ENCODE data around the gene TLR1.
A peak's percentile ranks its signal among the peaks of the same experiment; 100 is the strongest.
"Not testable (repeated sequence)": the region's sequence is repeated elsewhere in the genome, so short reads cannot be mapped to it uniquely, and the experiment has no call there.

The TLR1 gene, protein sequence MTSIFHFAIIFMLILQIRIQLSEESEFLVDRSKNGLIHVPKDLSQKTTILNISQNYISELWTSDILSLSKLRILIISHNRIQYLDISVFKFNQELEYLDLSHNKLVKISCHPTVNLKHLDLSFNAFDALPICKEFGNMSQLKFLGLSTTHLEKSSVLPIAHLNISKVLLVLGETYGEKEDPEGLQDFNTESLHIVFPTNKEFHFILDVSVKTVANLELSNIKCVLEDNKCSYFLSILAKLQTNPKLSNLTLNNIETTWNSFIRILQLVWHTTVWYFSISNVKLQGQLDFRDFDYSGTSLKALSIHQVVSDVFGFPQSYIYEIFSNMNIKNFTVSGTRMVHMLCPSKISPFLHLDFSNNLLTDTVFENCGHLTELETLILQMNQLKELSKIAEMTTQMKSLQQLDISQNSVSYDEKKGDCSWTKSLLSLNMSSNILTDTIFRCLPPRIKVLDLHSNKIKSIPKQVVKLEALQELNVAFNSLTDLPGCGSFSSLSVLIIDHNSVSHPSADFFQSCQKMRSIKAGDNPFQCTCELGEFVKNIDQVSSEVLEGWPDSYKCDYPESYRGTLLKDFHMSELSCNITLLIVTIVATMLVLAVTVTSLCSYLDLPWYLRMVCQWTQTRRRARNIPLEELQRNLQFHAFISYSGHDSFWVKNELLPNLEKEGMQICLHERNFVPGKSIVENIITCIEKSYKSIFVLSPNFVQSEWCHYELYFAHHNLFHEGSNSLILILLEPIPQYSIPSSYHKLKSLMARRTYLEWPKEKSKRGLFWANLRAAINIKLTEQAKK

GRCh38 chr4:38804654-38805295, at the start of gene TLR1:
Gene TLR1 (minus strand): TSS chr4:38804791. CDS start chr4:38798831, 5,960 bp downstream.
- peak; percentile 44 for DNase-seq

- DNase-seq: no peak
Observed at GRCh38 chr4:38846015-38846414, 41.4 kb upstream of the TLR1 start.

GRCh38 chr4:38842994-38843393, 38.4 kb upstream of the TLR1 start:
- no peak for DNase-seq

DNA sequence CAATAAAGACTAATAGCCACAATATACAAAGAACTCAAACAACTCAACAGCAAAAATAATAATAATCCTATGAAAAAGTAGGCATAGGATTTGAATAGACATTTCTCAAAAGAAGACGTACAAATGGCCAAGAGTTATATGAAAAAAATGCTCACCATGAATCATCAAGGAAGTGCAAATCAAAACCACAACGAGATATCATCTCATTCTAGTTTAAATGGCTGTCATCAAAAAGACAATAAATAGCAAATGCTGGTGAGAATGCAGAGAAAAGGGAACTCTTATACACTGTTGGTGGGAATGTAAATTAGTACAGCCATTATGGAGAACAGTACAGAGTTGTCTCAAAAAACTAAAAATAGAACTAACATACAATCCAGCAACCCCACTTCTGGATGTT, 33.3 kb upstream of the TLR1 start:
- DNase-seq: peak; percentile 39

DNA sequence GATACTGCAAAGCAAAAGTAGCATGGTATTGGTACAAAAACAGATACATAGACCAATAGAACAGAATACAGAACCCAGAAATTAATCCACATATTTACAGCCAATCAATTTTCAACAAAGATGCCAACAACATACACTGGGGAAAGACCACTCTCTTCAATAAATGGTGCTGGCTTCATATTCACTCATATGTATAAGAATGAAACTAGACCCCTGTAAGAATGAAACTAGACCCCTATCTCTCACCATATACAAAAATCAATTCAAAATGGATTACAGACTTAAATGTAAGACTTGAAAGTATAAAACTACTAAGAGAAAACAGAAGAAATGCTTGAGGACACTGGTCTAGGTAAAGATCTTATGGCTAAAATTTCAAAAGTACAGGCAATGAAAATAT, 32.7 kb upstream of the TLR1 start:
- DNase-seq: no peak

GRCh38 chr4:38834570-38834969, 30.0 kb upstream of the TLR1 start:
- DNase-seq: no peak

- no peak for DNase-seq
Observed at GRCh38 chr4:38832624-38833528, 28.3 kb upstream of the TLR1 start.

DNA sequence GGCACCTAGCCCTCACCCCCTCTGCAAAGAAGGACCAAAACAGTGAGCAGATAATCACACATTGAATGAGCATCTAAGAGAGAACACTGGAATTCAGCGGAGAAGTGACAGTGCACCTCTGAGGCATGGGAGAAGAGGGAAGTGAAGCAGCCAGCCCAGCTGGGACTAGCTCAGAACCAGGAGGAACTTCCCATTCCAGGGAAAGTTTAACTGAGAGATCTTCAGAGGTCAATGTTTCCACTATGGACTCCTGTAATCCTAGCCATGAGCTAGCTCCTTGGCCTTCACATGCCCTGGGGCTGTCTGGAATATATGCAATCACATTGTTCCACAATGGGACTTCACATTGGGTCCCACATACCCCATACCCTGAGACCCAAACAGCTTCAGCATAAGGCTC, 27.6 kb upstream of the TLR1 start:
- no peak for DNase-seq

- DNase-seq: no peak
Observed at GRCh38 chr4:38831653-38832052, 27.1 kb upstream of the TLR1 start.

DNA sequence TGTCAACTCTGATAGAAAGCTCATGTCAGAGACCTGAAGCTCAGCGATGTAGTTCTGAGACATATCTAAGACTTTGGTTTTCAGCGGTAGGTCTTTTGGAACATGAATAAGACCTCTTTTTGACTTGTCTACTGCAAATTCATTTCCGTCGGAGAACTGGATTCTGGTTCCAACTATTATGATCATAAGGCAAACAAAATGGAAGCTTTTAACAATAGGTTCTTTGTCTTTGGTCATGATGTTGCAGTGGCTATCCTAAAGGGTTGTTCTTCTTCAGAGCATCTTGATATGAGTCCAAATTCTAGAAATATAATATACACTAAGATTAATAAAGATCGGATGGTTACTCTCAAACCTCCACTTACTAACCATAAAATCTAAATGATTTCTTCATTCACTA, 24.6 kb upstream of the TLR1 start:
- no peak for DNase-seq

- DNase-seq: no peak
Observed at GRCh38 chr4:38823766-38824165, 19.2 kb upstream of the TLR1 start.

GRCh38 chr4:38822748-38823303, 18.2 kb upstream of the TLR1 start:
- DNase-seq: no peak

DNA sequence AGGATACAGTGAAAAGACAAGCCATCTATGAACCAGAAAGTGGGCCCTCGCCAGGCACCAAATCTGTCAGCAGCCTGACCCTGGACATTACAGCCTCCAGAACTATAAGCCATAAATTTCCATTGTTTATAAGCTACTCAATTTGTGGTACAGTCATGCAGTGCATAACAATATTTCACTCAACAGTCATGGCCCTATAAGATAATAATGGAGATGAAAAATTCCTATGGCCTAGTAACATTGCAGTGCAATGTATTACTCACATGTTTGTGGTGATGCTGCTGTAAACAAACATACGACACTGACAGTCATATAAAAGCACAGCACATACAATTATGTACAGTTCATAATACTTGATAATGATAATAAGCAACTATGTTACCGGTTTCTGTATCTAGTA, 17.1 kb upstream of the TLR1 start:
- peak; percentile 42 for DNase-seq

DNA sequence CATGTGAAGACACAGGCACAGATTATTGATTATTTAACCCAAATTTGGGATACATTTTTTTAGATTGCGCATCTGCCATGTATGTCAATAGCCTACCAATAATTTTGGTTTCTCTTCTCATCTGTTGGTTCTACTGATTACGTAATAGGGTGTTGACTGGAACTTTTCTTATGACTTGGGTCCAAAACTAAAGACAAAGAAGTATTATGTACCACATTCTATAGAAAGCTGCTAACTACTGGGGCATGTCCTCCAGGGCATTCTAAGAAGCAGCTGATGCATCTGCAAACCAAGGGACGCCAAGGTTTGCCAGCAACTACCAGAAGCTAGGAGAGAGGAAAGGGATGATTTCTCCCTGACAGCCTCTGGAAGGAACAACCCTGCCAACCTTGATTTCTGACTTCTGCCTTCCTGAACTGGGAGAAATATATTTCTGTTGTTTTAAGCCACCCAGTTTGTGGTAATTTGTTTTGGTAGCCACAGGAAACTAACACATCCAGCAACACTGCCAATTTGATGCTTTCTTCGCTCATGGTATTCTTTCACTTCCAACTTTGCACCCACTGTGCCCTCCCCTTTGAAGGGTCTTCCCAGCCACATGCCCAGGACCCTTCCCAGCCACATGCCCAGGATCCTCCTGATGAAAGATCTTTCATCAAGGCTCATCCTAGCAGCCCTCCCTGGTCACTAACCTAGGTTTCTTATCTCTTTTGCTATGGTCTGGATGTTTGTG, 15.9 kb upstream of the TLR1 start:
- DNase-seq: no peak

GRCh38 chr4:38819569-38819968, 15.0 kb upstream of the TLR1 start:
- no peak for DNase-seq

DNA sequence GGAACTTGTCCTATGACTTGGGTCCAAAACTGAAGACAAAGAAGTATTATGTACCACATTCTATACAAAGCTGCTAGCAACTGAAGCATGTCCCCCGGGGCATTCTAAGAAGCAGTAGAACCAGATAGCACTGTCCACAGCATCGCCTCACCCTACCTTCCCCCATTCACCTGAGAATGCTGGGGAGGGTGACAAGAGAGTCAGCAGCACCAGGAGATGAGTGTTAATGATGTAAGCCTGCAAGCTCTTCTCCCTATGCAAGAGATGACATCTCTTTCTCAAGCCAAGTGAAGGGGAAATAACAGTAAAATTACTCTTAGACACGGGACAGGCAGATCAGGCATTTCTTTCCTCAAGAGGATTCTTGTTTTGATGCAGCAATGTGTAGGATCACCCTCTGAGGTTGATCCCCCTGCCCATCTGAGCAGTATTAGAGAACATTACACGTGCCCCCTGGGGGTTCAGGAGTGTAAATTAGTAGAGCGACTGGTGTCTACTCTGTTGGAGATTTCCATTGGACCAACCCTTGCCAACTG, 13.9 kb upstream of the TLR1 start:
- no peak for DNase-seq

- peak; percentile 16 for DNase-seq
Observed at GRCh38 chr4:38815885-38816782, 11.5 kb upstream of the TLR1 start.

DNA sequence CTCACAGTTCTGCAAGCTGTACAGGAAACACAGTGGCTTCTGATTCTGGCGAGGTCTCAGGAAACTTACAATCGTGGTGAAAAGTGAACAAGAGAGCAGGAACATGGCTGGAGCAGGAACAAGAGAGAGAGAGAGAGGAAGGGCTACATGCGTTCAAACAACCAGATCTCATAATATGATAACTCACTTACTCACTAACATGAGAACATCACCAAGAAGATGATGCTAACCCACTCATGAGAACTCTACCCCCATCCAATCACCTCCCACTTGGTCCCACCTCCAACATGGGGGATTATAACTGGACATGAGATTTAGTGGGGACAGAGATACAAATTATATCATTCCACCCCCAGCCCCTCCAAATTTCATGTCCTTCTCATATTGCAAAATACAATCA, 9.8 kb upstream of the TLR1 start:
- no peak for DNase-seq

GRCh38 chr4:38811297-38811696, 6.7 kb upstream of the TLR1 start:
- no peak for DNase-seq

DNA sequence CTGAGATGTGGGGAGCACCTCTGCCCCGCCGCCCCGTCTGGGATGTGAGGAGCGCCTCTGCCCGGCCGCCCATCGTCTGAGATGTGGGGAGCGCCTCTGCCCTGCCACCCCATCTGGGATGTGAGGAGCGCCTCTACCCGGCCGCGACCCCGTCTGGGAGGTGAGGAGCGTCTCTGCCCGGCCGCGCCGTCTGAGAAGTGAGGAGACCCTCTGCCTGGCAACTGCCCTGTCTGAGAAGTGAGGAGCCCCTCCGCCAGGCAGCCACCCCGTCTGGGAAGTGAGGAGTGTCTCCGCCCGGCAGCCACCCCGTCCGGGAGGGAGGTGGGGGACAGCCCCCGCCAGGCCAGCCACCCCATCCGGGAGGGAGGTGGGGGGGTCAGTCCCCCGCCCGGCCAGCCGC, 2.9 kb upstream of the TLR1 start:
- not testable (repeated sequence) for DNase-seq
